IMR-90 (cell line): ENCODE results near the gene CCDC27. TPM values are rescaled to one million over a fixed set of nuclear protein-coding genes. Genes with fewer than 3 reads are reported as not detected.

Experiments used
- ATAC-seq: fragments of 200-7000 bp; cut with Tn5 transposase; 2 replicates; pipeline ENCODE4 v1.9.1; 2020; ENCODE audit warnings: low read depth, mild to moderate bottlenecking, moderate library complexity
- BruUV-seq: library from RNA; stranded (reverse); fragments of 400-500 nt; replicated peaks from 2 replicates; lab custom pipeline; 2021; lab: Mats Ljungman, UMichigan
- CTCF ChIA-PET: fragments of 300-600 bp; formaldehyde crosslinking; extraction: SDS; loops from one replicate; lab custom pipeline; 2021; ENCODE audit warnings: antibody characterized with exemption; lab: Yijun Ruan, JAX
- POLR2A ChIA-PET: fragments of 300-600 bp; sonication (Branson Sonifier 250); formaldehyde crosslinking; loops from one replicate; lab custom pipeline; 2022; ENCODE audit warnings: antibody characterized with exemption; ENCODE audit not compliant: unreplicated experiment; lab: Charles Lee
- DNase-seq: peaks from one replicate; pipeline ENCODE4 v3.0.0; 2013
- H2AFZ ChIP-seq: replicated peaks from 2 replicates; pipeline ENCODE3; 2013; ENCODE audit warnings: low read length, mild to moderate bottlenecking; ENCODE audit not compliant: poor library complexity
- H2AK5ac ChIP-seq: 2 replicates; pipeline ENCODE4 v1.6.1; 2013; ENCODE audit warnings: low read depth, low read length, inconsistent platforms
- H2AK9ac ChIP-seq: replicated peaks from 2 replicates; pipeline ENCODE3; 2013; ENCODE audit warnings: mild to moderate bottlenecking, low read depth, low read length, moderate library complexity; ENCODE audit not compliant: poor library complexity
- H2BK120ac ChIP-seq: 2 replicates; pipeline ENCODE4 v1.6.1; 2013; ENCODE audit warnings: low read depth, low read length, inconsistent platforms
- H2BK15ac ChIP-seq: 3 replicates; pipeline ENCODE4 v1.6.1; 2013; ENCODE audit warnings: low read depth, low read length, inconsistent platforms
- H2BK20ac ChIP-seq: 2 replicates; pipeline ENCODE4 v1.6.1; 2013; ENCODE audit warnings: low read depth, mild to moderate bottlenecking, inconsistent platforms, low read length, moderate library complexity
- H2BK5ac ChIP-seq: 2 replicates; pipeline ENCODE4 v1.6.1; 2013; ENCODE audit warnings: mild to moderate bottlenecking, low read depth, low read length, inconsistent platforms; ENCODE audit not compliant: poor library complexity, severe bottlenecking
- H3K14ac ChIP-seq: replicated peaks from 2 replicates; pipeline ENCODE4 v1.6.1; 2013; ENCODE audit warnings: low read depth, low read length, inconsistent platforms
- H3K18ac ChIP-seq: 2 replicates; pipeline ENCODE4 v1.6.1; 2013; ENCODE audit warnings: low read depth, low read length, control low read depth
- H3K23ac ChIP-seq: 2 replicates; pipeline ENCODE4 v1.6.1; 2013; ENCODE audit warnings: low read depth, low read length, inconsistent platforms
- H3K27ac ChIP-seq: 2 replicates; pipeline ENCODE4 v1.5.1; 2013; ENCODE audit warnings: mild to moderate bottlenecking, control low read depth, low read length; ENCODE audit not compliant: insufficient read depth
- H3K27me3 ChIP-seq: 2 replicates; pipeline ENCODE4 v1.6.1; 2013; ENCODE audit warnings: low read length; ENCODE audit not compliant: control insufficient read depth, insufficient read depth
- H3K36me3 ChIP-seq: 2 replicates; pipeline ENCODE4 v1.6.1; 2013; ENCODE audit warnings: low read length, mixed read lengths; ENCODE audit not compliant: control insufficient read depth, insufficient read depth
- H3K4ac ChIP-seq: 2 replicates; pipeline ENCODE4 v1.6.1; 2013; ENCODE audit warnings: low read depth, low read length, inconsistent platforms
- H3K4me1 ChIP-seq: 2 replicates; pipeline ENCODE4 v1.6.1; 2013; ENCODE audit warnings: low read length, mixed read lengths; ENCODE audit not compliant: control insufficient read depth, insufficient read depth
- H3K4me2 ChIP-seq: 2 replicates; pipeline ENCODE4 v1.6.1; 2013; ENCODE audit warnings: low read depth, mild to moderate bottlenecking, control low read depth, low read length, moderate library complexity
- H3K4me3 ChIP-seq: 2 replicates; pipeline ENCODE4 v1.5.1; 2013; ENCODE audit warnings: low read depth, mild to moderate bottlenecking, control low read depth, low read length, moderate library complexity; ENCODE audit not compliant: insufficient read depth
- H3K56ac ChIP-seq: 2 replicates; pipeline ENCODE4 v1.6.1; 2013; ENCODE audit warnings: low read length, inconsistent platforms; ENCODE audit not compliant: insufficient read depth; ENCODE audit errors: extremely low read depth
- H3K79me1 ChIP-seq, 2 experiments: 2 replicates each; pipeline ENCODE4 v1.6.1; 2013; ENCODE audit warnings: low read length in 2 of 2, inconsistent platforms in 1 of 2, low read depth in 1 of 2
- H3K9ac ChIP-seq: 2 replicates; pipeline ENCODE4 v1.6.1; 2013; ENCODE audit warnings: low read depth, low read length, control low read depth
- H3K9me1 ChIP-seq: 2 replicates; pipeline ENCODE4 v1.6.1; 2013; ENCODE audit warnings: low read length, inconsistent platforms; ENCODE audit not compliant: insufficient read depth
- H3K9me3 ChIP-seq: 2 replicates; pipeline ENCODE4 v1.6.1; 2013; ENCODE audit warnings: low read length; ENCODE audit not compliant: control insufficient read depth, insufficient read depth
- H4K20me1 ChIP-seq: 2 replicates; pipeline ENCODE4 v1.6.1; 2013; ENCODE audit warnings: low read length, inconsistent platforms; ENCODE audit not compliant: insufficient read depth
- H4K5ac ChIP-seq: 2 replicates; pipeline ENCODE4 v1.6.1; 2013; ENCODE audit warnings: mild to moderate bottlenecking, low read depth, low read length, control low read depth
- H4K8ac ChIP-seq, 2 experiments: 2 replicates each; pipeline ENCODE4 v1.6.1; 2013; ENCODE audit warnings: low read depth in 2 of 2, low read length in 2 of 2, control low read depth in 1 of 2, inconsistent platforms in 1 of 2
- H4K91ac ChIP-seq: 2 replicates; pipeline ENCODE4 v1.6.1; 2013; ENCODE audit warnings: low read depth, low read length, inconsistent platforms; ENCODE audit not compliant: insufficient read depth
- BHLHE40 ChIP-seq: fragments of 150-350 bp; IDR thresholded peaks from 2 replicates; pipeline ENCODE4 v1.6.1; 2016; ENCODE audit warnings: mild to moderate bottlenecking, low read depth, low read length
- CEBPB ChIP-seq: IDR thresholded peaks from 2 replicates; pipeline ENCODE4 v1.6.1; 2012; ENCODE audit warnings: low read depth, low read length, improper control_type of control experiment
- CHD1 ChIP-seq: IDR thresholded peaks from 2 replicates; pipeline ENCODE4 v1.6.1; 2012; ENCODE audit warnings: low read depth, low read length, improper control_type of control experiment
- CTCF ChIP-seq: conservative IDR thresholded peaks from 2 replicates; pipeline ENCODE4 v1.5.1; 2012; ENCODE audit warnings: mild to moderate bottlenecking, low read depth, low read length, improper control_type of control experiment
- ELK1 ChIP-seq: fragments of 150-350 bp; IDR thresholded peaks from 2 replicates; pipeline ENCODE4 v1.6.1; 2016; ENCODE audit warnings: low read depth, mild to moderate bottlenecking, low read length, moderate library complexity, borderline replicate concordance
- FOS ChIP-seq: fragments of 150-350 bp; IDR thresholded peaks from 2 replicates; pipeline ENCODE4 v1.6.1; 2016; ENCODE audit warnings: low read depth, low read length
- MAFK ChIP-seq: IDR thresholded peaks from 2 replicates; pipeline ENCODE4 v1.6.1; 2012; ENCODE audit warnings: low read depth, low read length, improper control_type of control experiment
- MAZ ChIP-seq: IDR thresholded peaks from 2 replicates; pipeline ENCODE4 v1.6.1; 2012; ENCODE audit warnings: low read depth, mild to moderate bottlenecking, low read length, improper control_type of control experiment, moderate library complexity, borderline replicate concordance
- MXI1 ChIP-seq: IDR thresholded peaks from 2 replicates; pipeline ENCODE4 v1.6.1; 2012; ENCODE audit warnings: low read depth, mild to moderate bottlenecking, low read length, moderate library complexity, borderline replicate concordance
- POLR2A ChIP-seq: IDR thresholded peaks from 2 replicates; pipeline ENCODE4 v1.6.1; 2012; ENCODE audit warnings: mild to moderate bottlenecking, low read depth, low read length
- RAD21 ChIP-seq: IDR thresholded peaks from 2 replicates; pipeline ENCODE4 v1.6.1; 2012; ENCODE audit warnings: low read length, improper control_type of control experiment
- RCOR1 ChIP-seq: IDR thresholded peaks from 2 replicates; pipeline ENCODE4 v1.6.1; 2012; ENCODE audit warnings: mild to moderate bottlenecking, low read length, improper control_type of control experiment; ENCODE audit not compliant: insufficient replicate concordance
- RFX5 ChIP-seq: IDR thresholded peaks from 2 replicates; pipeline ENCODE4 v1.8.0; 2012; ENCODE audit warnings: low read depth, mild to moderate bottlenecking, low read length, moderate library complexity
- SMC3 ChIP-seq: fragments of 150-350 bp; IDR thresholded peaks from 2 replicates; pipeline ENCODE4 v1.6.1; 2016; ENCODE audit warnings: low read depth, mild to moderate bottlenecking, antibody characterized with exemption, low read length, moderate library complexity
- USF2 ChIP-seq: fragments of 150-350 bp; IDR thresholded peaks from 2 replicates; pipeline ENCODE4 v1.6.1; 2017; ENCODE audit warnings: mild to moderate bottlenecking, antibody characterized with exemption, low read length, low read depth
- WGBS, 2 experiments: methylation state at CpG; one replicate each; pipeline versions ENCODE4 v1.1.5 to v1.1.7; 2013; ENCODE audit warnings: missing lambda C conversion rate in 2 of 2; ENCODE audit not compliant: insufficient read length in 1 of 2; ENCODE audit errors: extremely low coverage in 2 of 2; 5-methylcytosine and 5-hydroxymethylcytosine counted together
- dilution Hi-C: fragments of 300-500 bp; cut with HindIII; formaldehyde crosslinking; loops from one replicate; pipeline ENCODE4 v1.14.3; 2018; ENCODE audit warnings: low sequenced_read_pairs; ENCODE audit not compliant: unreplicated experiment
- in situ Hi-C: fragments of 300-500 bp; cut with MboI; formaldehyde crosslinking; loops from 3 replicates; pipeline ENCODE4 v1.14.3; 2019; ENCODE audit warnings: low sequenced_read_pairs, inconsistent platforms, mixed read lengths
- intact Hi-C: fragments of 100-400 bp; cut with micrococcal nuclease; formaldehyde crosslinking; loops from 2 replicates; pipeline ENCODE4 v1.10.0; 2022
- polyA plus RNA-seq, 3 experiments: library from polyadenylated mRNA; depleted of rRNA; stranded (reverse); fragments of >200 nt; gene quantifications; 2 replicates each; pipeline ENCODE4 v1.2.3, GENCODE V29; 2012; ENCODE audit warnings: low replicate concordance in 1 of 3
- total RNA-seq: library from RNA; depleted of rRNA; stranded (reverse); fragments of >200 nt; gene quantifications from 2 replicates; pipeline ENCODE4 v1.2.3, GENCODE V29; 2012

The CCDC27 gene
- total and polyA plus RNA-seq, 2 of the 4 experiments (the other 2 are of a cell fraction) = not detected

GRCh38 chr1:3767328-3767925 is 15.2 kb downstream of the CCDC27 start:
- no CpG with 5 or more reads among the region's 17 CpGs for WGBS, 2 experiments
- Histone ChIP-seq H2AFZ (no peak overlapping the region), H2AK5ac (no peak overlapping the region), H4K91ac (no peak overlapping the region), H2BK5ac (no peak overlapping the region), H3K27me3 (peaks cover 12% of the 10 kb centered on the region), H2BK15ac (no peak overlapping the region), H4K20me1 (no peaks in the 10 kb centered on the region), H3K4me1 (peaks cover 4% of the 10 kb centered on the region), H3K4me3 (no peak overlapping the region), H3K18ac (no peak overlapping the region), H3K36me3 (no peaks in the 10 kb centered on the region), H4K8ac (no peak overlapping the region), H3K9ac (no peak overlapping the region), H4K5ac (no peak overlapping the region), H2BK20ac (no peak overlapping the region), H3K23ac (no peak overlapping the region), H3K9me3 (no peaks in the 10 kb centered on the region), H3K79me1 (no peaks in the 10 kb centered on the region), H2AK9ac (peak overlapping the region; percentile 5), H2BK120ac (no peak overlapping the region), H3K9me1 (no peaks in the 10 kb centered on the region), H3K4ac (no peak overlapping the region), H3K14ac (no peak overlapping the region), H3K56ac (no peak overlapping the region), H3K4me2 (no peak overlapping the region), H3K27ac (no peak overlapping the region)
- in situ Hi-C loops = no loop called here
- ChIA-PET CTCF (no interaction called here), POLR2A (interaction anchor here (0.5 kb wide), 1 partner anchor 12 kb away, joined by 3 read pairs; no protein-coding TSS in a partner anchor)
- dilution Hi-C loops = no loop called here
- no peak for DNase-seq
- BruUV-seq = no TSS peak
- ATAC-seq = no peak
- intact Hi-C loops = no loop called here
- TF ChIP-seq CHD1 (no peak), RCOR1 (no peak), CTCF (no peak), POLR2A (no peak), MAFK (no peak), CEBPB (no peak), SMC3 (no peak), MAZ (no peak), RFX5 (no peak), RAD21 (no peak), ELK1 (no peak), BHLHE40 (no peak), MXI1 (no peak), USF2 (no peak), FOS (no peak)
